DMS153 treated with DMSO at 0.1 percent for 48 hours (cell line): ENCODE results near the gene ELP4.
"Not testable (repeated sequence)": the region's sequence is repeated elsewhere in the genome, so short reads cannot be mapped to it uniquely, and the experiment has no call there.

Source experiments
- DNase-seq: peaks from one replicate; lab custom pipeline; 2025; ENCODE audit not compliant: unreplicated experiment; lab: John Stamatoyannopoulos, UW

Gene ELP4

GRCh38 chr11:31697049-31697448, 187.5 kb downstream of the ELP4 start:
- not testable (repeated sequence) for DNase-seq

DNA sequence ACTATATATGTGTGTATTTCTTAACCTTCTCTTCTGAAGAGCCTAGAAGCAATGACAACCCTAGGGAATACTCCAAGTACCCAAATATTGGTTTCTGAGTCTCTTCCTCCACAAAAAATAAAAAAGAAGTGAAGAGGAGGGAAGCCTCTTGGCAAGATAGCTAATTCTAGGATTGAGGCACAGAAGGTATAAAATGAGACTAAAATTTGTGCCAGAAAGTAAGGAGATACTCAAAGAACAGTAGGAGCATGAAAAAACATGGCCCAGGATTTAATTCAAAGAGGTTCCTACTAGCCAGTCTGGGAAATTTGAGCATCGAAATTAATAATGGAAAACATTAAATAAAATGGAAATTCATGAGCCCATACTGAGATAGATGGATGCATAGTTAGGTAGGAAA, 189.5 kb downstream of the ELP4 start:
- no peak for DNase-seq

DNA sequence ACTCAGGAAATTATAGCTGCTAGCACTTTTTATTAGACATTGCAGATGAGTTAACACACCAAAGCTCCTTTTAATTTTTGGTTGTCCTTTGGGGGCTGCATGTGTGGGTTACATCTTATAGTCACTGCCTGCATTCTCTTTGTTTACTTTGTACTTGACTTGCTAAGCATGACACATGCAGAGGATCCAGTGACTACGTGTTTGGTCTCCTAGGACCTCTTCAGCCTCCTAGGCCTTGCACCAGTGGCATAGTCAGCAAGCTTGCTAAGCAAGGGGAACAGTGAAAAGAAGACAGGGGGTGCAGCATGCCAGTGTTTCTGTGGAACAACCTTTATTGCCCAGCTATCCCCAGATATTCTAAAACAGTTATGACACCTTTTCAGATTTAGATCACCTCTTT, 193.4 kb downstream of the ELP4 start:
- DNase-seq: peak; percentile 2

DNA sequence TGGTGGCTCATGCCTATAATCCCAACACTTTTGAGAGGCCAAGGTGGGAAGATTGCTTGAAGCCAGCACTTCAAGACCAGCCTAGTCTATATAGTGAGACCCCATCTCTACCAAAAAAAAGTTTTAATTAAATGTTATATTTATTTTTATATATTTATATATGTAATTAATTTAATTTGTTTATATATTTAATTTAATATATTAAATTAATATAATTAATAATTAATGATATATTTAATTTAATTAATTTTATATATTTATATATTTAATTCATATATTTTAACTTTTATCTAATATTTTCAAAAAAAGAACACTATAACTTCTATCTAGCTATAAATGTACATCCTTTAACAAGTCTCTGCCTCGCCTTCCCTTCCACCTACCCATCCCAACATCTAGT, 196.8 kb downstream of the ELP4 start:
- DNase-seq: no peak

DNA sequence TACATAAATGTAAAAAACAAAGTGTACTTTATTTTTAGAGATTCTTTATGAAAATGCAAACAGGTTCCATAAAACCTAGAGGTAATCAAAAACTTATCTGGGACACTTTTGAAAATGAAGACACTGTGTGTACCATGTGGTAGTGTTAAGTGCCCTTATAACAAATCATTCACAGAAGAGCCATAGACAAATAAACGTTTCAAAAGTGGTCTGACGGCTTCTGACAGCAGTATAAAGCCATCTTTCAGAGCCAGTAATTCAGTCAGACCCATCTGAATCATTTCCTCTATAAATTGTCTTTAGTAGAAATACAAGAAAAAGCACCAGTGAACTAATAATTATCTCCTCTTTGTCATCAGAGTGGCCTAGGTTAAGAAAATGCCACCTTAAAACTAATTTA, 201.6 kb downstream of the ELP4 start:
- DNase-seq: peak; percentile 25

GRCh38 chr11:31712851-31713250, 203.3 kb downstream of the ELP4 start:
- no peak for DNase-seq

GRCh38 chr11:31714840-31715239, 205.3 kb downstream of the ELP4 start:
- DNase-seq: no peak

DNA sequence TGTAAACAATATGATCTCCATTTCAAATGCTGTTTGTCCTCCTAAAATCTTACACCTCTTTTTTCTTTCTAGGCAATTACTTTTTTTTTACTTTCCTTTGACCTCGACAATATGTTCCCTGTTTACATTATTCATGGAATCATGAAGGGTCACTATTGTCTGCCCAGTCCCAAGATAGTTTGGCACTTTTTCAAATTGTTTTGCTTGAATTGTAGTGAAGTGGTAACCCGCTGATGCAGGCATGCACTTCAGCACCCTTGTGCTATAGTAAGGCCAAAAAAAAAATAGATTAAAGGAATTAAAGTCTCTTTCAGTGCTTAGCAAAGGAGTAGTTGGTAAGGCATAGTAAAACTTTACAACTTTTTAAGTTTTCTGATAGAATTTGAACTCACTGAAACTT, 210.7 kb downstream of the ELP4 start:
- DNase-seq: no peak

- DNase-seq: no peak
Measured at GRCh38 chr11:31720671-31721365, 211.3 kb downstream of the ELP4 start.

DNA sequence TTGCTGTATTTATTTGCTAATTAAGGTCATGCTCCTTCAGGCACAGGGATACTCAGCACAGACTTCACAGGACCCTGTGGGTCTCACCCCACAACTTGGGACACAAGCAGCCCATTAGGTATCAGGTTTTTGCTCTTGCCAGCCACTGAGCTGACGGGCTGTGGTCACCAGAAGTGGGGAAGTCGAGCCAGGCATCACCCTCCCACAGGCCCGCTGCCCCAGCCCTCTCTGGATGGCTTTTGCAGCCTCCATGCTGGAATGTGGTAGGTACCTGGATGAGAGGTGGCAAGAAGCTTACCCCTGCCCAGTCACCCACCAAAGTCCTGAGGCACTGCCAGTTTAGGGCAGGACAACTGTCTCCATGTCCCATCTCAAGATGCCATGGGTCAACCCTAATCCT, 213.2 kb downstream of the ELP4 start:
- no peak for DNase-seq

DNA sequence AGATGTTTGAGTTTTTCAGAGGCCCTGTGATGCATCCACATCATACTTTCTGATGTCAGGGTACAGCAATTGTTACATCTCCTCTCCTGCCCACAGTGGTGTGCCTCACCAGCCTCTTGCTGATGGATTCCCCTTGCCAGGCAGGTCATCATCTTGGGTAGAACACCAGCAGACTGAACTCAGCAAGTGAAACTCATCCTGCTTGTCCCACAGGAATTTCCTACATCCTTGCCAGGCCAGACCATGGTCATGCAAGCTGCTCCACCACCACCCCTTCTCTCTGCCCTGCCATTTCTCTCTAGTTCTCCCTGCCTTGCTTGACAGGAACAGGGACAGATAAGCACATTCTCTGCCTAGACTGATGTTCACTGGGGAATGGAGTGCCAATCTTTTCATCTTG, 215.6 kb downstream of the ELP4 start:
- no peak for DNase-seq

DNA sequence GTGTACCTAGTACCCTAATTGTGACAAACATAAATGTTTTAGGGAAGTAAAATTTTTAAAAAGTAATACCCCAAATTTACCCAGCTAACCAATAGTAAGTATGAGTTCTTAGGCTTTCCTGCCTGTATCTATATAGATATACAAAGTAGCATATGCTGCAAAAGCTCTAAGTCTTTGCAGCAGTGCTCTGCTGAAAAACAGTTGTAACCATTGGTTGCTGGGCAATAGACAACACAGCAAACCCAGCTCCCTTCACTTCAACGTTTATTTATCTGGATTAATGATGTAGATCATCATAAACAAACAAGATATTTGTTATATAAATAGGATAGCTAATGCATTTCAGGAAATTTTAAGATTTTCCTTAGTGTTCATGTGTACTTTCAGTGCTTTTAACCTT, 218.9 kb downstream of the ELP4 start:
- no peak for DNase-seq

DNA sequence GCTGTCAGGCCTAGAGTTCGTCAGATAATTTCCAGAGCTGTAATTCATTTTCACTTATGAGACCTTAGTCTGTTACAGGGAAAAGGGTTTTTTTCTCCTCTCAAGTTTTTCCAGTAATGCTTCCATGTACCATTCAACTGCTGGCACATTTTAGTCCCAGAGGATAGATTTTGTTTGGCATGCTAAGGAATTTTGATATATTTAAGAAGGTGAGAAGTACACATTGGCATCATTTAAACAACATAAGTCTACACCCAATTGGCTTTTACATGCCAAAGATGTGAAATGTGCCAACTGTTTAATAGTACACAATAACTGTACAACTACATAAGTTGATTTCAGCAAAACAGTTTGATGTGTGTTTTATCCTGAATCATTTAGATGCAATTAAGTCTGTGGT, 230.6 kb downstream of the ELP4 start:
- DNase-seq: no peak

- DNase-seq: not testable (repeated sequence)
Measured at GRCh38 chr11:31740731-31741368, 231.3 kb downstream of the ELP4 start.

DNA sequence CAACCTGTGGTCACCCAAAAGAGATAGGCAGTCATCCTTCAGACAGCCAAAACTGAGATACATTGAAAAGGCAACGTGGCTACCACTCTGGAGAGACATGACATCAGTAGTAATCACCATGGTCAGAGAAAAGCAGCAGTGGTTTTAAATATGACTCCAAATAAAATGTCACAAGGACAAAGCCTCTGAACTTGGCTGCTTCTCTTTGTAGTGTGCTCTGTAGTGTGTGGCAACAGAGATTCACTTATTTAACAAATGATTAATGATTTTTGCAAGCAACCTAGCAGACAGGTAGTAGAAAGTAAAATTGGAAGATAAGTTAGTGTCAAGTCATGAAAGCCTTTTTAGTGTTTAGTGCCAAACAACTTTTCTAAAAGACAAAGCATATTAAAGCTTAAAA, 238.0 kb downstream of the ELP4 start:
- no peak for DNase-seq

DNA sequence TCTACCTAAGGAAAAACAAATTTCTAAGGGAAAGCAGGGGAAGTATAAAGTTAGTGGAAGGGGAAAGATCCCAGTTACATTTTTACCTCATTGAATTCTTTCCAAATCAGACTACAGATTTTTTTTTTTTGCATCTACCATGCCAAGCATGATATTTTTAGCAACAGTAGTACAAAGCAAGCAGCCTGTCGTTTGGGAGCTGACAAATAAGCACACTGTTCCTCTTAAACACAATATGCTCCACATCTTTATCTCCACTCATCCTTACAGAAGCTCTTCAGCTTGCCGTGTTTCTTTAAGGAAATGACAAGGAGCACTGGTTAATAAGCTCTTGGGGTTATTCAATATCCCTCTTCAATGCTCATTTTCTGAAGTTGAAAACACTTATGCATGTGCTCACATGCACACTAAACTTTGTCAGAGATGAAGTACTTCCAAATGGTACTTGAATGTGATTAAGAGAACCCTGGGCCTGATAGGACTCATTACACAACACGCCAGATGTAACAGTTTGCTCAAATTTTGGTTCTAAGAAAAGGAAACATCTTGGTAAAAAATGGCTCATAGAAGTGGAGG, 247.8 kb downstream of the ELP4 start:
- no peak for DNase-seq

DNA sequence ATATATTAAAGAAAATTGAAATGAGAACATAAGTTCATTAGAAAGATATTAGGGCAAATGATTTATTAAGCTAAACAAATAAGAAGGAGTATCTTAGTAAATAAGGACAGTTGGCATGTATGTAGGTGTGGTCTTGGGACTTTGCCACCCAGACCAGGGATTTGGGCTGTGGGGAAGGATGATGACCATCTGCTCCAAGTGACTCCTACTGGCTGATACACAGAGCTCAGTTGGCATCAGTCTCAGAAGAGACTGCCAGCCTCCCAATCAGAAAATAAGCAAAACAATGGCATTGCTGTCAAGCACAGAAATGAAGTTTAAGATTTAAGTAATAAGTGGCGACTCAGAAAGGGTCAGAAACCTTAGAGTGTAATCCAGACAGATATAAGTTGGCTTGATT, 252.1 kb downstream of the ELP4 start:
- no peak for DNase-seq

- DNase-seq: no peak
Measured at GRCh38 chr11:31763296-31763695, 253.7 kb downstream of the ELP4 start.

DNA sequence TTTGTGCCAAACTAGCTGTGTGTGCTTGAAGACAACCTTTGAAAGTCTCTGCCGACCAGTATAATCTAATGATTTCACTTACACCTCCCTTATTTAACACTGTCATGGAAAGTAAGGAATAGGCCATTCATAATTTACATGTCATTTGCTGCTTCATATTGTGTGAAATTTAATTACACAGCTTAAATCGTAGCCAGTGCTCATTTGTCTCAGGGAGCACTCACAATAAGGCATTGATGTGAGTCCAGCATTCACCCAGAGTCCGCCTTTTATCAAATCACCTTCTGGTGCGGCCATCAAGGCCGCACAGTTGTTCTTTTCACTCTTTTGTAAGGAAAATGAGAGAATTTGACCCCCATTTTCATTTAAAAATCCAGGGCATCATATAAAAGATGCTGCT, 254.7 kb downstream of the ELP4 start:
- no peak for DNase-seq

- no peak for DNase-seq
Measured at GRCh38 chr11:31764766-31765165, 255.2 kb downstream of the ELP4 start.

DNA sequence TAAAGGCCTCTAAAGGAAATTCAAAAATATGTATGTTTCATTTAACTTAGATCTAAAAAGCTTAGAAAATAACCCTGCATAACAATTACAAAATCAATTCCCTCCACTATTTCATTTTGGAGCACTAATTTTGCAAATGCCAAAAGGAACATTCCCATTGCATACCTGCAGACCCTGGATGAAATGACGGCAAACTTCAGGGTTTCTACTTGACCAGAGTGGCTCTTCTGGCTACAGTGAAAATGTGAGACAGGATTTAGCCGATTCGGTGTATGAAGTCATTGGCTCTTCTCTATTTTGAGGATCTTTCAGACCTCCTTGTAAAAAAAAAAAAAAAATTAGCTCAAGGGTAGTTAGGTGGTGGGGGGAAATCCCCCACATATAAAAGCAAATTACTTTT, 257.5 kb downstream of the ELP4 start:
- no peak for DNase-seq

DNA sequence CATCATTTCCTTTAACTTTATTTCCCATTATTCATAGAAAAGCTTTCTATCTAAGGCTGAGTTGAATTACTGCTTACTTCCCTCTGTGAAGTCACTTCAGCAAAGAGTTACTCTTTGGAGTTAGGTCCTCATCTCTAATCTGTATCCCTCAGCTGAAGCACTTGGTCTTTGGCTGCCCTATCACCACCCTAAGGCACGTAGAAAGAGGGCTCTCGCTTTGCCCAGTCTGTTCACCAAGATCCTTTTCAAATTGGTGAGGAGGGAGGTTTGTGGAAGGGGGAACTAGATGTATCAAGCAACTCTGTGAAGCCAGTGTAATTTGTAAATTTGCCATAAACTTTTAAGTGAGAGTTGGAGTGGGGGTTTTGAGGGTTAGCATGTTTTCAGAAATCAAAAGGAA, 258.1 kb downstream of the ELP4 start:
- no peak for DNase-seq
